WERI-Rb-1 (cell line): ENCODE data around the gene MCU.

Experiments
- DNase-seq: peaks from one replicate; pipeline ENCODE4 v3.0.0-alpha.2; 2020
- H3K27ac ChIP-seq: fragments of 250-450 bp; sonication (Bioruptor Pico); 2 replicates; pipeline ENCODE4 v1.5.1; 2020; ENCODE audit warnings: mild to moderate bottlenecking, moderate library complexity
- H3K27me3 ChIP-seq: fragments of 250-450 bp; sonication (Bioruptor Pico); 2 replicates; pipeline ENCODE4 v1.5.1; 2021; ENCODE audit warnings: mild to moderate bottlenecking, low read depth, moderate library complexity; ENCODE audit not compliant: insufficient read depth, severe bottlenecking
- H3K36me3 ChIP-seq: fragments of 250-450 bp; sonication (Bioruptor Pico); 2 replicates; pipeline ENCODE4 v1.5.1; 2020; ENCODE audit warnings: mild to moderate bottlenecking, moderate library complexity
- H3K4me3 ChIP-seq: 2 replicates; pipeline ENCODE4 v1.5.1; 2011; ENCODE audit warnings: low read depth, mild to moderate bottlenecking, control low read depth, low read length
- H3K9me3 ChIP-seq: fragments of 250-450 bp; sonication (Bioruptor Pico); 2 replicates; pipeline ENCODE4 v1.5.1; 2021; ENCODE audit warnings: mild to moderate bottlenecking, moderate library complexity; ENCODE audit not compliant: severe bottlenecking
- TF ChIP-seq, protein P1 (sequence below): IDR thresholded peaks from 2 replicates; pipeline ENCODE4 v1.5.1; 2011; ENCODE audit warnings: low read depth, mild to moderate bottlenecking, control low read depth, inconsistent platforms, low read length

Gene MCU

GRCh38 chr10:72888151-72888638 is 196.3 kb downstream of the MCU start:
- Histone ChIP-seq H3K27me3 (no peaks in the 10 kb centered on the region), H3K9me3 (no peaks in the 10 kb centered on the region), H3K27ac (no peak overlapping the region), H3K36me3 (peaks cover 4% of the 10 kb centered on the region; the same call in 1 of the 2 replicates), H3K4me3 (no peak overlapping the region)
- no peak for DNase-seq
- TF ChIP-seq, protein P1, sequence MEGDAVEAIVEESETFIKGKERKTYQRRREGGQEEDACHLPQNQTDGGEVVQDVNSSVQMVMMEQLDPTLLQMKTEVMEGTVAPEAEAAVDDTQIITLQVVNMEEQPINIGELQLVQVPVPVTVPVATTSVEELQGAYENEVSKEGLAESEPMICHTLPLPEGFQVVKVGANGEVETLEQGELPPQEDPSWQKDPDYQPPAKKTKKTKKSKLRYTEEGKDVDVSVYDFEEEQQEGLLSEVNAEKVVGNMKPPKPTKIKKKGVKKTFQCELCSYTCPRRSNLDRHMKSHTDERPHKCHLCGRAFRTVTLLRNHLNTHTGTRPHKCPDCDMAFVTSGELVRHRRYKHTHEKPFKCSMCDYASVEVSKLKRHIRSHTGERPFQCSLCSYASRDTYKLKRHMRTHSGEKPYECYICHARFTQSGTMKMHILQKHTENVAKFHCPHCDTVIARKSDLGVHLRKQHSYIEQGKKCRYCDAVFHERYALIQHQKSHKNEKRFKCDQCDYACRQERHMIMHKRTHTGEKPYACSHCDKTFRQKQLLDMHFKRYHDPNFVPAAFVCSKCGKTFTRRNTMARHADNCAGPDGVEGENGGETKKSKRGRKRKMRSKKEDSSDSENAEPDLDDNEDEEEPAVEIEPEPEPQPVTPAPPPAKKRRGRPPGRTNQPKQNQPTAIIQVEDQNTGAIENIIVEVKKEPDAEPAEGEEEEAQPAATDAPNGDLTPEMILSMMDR: no peak

DNA sequence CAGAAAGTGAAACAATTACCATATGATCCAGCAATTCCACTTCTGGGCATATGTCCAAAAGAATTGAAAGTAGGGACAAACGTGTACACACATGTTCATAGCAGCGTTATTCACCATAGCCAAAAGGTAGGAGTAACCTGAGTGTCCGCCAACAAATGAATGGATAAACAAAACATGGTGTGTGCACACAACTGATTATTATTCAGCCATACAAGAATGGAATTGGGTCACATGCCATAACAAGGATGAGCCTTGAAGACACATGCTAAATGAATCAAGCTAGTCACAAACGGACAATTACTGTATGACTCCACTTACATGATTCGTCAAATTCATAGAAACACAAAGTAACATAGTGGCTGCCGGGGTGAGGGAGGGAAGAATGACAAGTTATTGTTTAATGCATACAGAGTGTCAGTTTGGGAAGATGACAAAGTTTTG is 197.5 kb downstream of the MCU start:
- TF ChIP-seq, protein P1: no peak
- no peak for DNase-seq
- H3K27me3 ChIP-seq: no peaks in the 10 kb centered on the region
- H3K36me3 ChIP-seq: peaks cover 4% of the 10 kb centered on the region; the same call in 1 of the 2 replicates
- H3K27ac ChIP-seq: no peak overlapping the region
- no peak overlapping the region for H3K4me3 ChIP-seq
- H3K9me3 ChIP-seq: no peaks in the 10 kb centered on the region

DNA sequence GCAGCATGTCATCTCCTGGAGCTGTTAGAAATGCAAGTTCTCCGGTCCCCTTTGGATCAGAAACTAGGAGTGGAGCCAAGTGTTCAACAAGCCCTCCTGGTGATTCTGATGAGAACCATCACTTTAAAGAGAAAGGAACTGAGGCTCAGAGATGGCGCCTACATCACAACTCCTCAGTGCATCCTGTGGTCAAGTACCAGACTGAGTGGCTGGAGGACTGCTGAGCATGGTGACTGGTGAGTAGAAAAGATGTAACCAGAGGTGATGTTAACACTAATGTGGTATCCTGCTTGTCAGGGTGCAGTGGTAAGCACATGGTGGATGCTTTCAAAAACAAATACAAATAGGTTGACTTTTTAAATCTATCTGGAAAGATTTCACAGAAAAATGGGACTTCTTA is 198.1 kb downstream of the MCU start:
- Histone ChIP-seq H3K4me3 (no peak overlapping the region), H3K27me3 (no peaks in the 10 kb centered on the region), H3K27ac (no peak overlapping the region), H3K36me3 (peaks cover 4% of the 10 kb centered on the region; the same call in 1 of the 2 replicates), H3K9me3 (no peaks in the 10 kb centered on the region)
- TF ChIP-seq, protein P1: no peak
- DNase-seq: no peak

DNA sequence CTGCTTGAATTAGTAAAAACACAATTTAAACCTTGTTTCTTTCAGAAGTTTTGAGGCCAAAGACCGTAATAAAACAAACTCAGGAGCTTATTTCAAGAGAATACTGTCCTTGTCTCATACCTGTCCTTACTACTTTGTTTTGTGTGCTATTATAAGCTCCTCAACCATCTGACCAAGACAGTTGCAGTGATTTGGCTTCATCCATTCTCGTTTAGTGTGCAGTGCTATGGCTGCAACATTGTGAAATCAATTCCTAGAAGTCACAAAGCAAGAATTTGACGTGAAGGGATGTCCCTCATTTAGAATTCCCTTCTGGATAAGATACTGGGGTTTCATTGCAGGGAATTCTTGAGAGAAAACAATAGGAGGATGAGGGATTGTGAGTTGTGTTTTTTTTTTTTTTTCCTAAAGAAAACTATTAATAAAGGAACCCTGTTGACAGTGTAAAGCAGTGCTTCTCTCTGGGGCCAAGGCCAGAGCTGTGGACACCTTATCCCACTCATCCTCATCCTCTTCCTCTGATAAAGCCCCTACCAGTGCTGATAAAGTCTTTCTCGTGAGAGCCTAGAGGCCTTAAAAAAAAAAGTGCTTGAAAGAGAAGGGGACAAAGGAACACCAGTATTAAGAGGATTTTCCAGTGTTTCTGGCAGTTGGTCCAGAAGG is 201.3 kb downstream of the MCU start, which contains the start of gene OIT3:
Gene OIT3 (plus strand): TSS at position 604 of the 663 bp plus-strand sequence. CDS start 60 bp downstream, outside the sequence.
- no peaks in the 10 kb centered on the region; the same call in 1 of the 2 replicates for H3K36me3 ChIP-seq
- no peak within 1 kb of the TSS for H3K27ac ChIP-seq
- no peak for DNase-seq
- H3K9me3 ChIP-seq: no peaks in the 10 kb centered on the region
- H3K27me3 ChIP-seq: no peaks in the 10 kb centered on the region
- no peak within 1 kb of the TSS for H3K4me3 ChIP-seq
- TF ChIP-seq, protein P1: no peak

GRCh38 chr10:72895236-72895850 is 203.4 kb downstream of the MCU start:
- no peak overlapping the region for H3K27ac ChIP-seq
- DNase-seq: no peak
- H3K36me3 ChIP-seq: no peaks in the 10 kb centered on the region
- TF ChIP-seq, protein P1: no peak
- H3K4me3 ChIP-seq: no peak overlapping the region
- H3K27me3 ChIP-seq: no peaks in the 10 kb centered on the region
- H3K9me3 ChIP-seq: no peaks in the 10 kb centered on the region
